ENCODE measurements around the gene LAGE3.

LAGE3 gene

DNA sequence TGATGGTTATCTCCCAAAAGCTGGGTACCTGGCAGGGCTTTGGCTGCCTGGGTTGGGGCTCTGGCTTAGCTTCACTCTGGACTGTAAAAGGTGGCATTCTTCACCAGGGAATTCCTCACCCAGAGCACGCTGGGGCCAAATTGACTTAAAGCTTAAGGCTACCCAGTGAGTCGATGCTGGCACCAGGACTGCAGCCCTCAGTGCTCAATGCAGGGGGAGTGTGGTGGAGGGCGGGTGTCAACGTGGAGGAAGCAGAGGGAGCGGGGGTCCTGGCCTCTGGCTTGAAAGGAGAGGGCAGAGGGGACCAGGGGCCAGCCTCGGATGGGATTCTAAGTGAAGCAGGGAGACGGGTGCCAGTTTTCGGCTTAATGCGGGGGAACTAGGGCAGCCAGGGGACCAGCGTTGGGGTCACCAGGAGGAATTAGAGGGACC, 35.6 kb downstream of the LAGE3 start:
- Histone ChIP-seq H3K9me3 (no peaks in the 10 kb centered on the region), H3K36me3 (peaks cover 16% of the 10 kb centered on the region), H3K4me3 (ENCODE audit: low read depth, low read length) (peak overlapping the region; percentile 44), H3K27me3 (no peaks in the 10 kb centered on the region), H3K4me1 (no peaks in the 10 kb centered on the region; the same call in 1 of the 2 replicates)
- TF ChIP-seq CTCF (IDR thresholded peaks at IDR 0.05; ENCODE audit: low read depth, low read length) = no peak
- DNase-seq = no peak

DNA sequence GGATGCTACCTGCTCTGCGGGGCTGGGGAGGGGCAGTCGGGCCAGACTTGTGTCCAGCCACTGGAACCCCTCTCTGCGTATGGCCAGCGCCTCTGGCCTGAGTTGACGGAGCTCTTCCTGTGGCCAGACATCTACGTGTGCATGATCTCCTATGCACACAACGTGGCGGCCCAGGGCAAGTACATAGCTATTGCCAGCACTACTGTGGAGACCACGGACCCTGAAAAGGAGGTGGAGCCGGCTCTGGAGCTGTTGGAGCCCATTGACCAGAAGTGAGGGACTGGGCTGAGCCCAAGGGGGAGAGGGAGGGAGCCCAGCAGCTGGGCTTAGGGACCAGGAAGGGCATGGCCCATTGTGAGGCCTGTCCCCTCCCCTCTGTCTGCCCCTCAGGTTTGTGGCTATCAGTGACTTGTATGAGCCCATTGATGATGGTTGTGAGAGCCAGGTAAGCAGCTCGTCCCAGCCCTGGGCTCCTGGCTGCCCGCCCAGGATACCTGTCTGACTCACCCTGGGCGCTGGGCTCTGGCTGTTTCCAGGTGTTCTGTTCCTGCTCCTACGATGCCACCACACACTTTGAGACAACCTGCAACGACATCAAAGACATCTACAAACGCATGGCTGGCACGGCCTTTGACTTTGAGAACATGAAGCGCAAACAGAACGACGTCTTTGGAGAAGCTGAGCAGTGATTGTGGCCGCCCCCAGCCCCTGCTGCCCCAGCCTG, 36.9 kb downstream of the LAGE3 start:
- H3K4me3 ChIP-seq (ENCODE audit: low read depth, low read length) = no peak overlapping the region
- no peak for DNase-seq
- no peaks in the 10 kb centered on the region for H3K9me3 ChIP-seq
- H3K27me3 ChIP-seq = no peaks in the 10 kb centered on the region
- no peaks in the 10 kb centered on the region; the same call in 1 of the 2 replicates for H3K4me1 ChIP-seq
- no peak for TF ChIP-seq CTCF (IDR thresholded peaks at IDR 0.05; ENCODE audit: low read depth, low read length)
- peaks cover 19% of the 10 kb centered on the region for H3K36me3 ChIP-seq

- Histone ChIP-seq H3K36me3 (peaks cover 19% of the 10 kb centered on the region), H3K4me1 (no peaks in the 10 kb centered on the region; the same call in 1 of the 2 replicates), H3K9me3 (no peaks in the 10 kb centered on the region), H3K27me3 (no peaks in the 10 kb centered on the region), H3K4me3 (ENCODE audit: low read depth, low read length) (no peak overlapping the region)
- DNase-seq = no peak
- no peak for TF ChIP-seq CTCF (IDR thresholded peaks at IDR 0.05; ENCODE audit: low read depth, low read length)
Measured at GRCh38 chrX:154441564-154441963, 37.5 kb downstream of the LAGE3 start.

DNA sequence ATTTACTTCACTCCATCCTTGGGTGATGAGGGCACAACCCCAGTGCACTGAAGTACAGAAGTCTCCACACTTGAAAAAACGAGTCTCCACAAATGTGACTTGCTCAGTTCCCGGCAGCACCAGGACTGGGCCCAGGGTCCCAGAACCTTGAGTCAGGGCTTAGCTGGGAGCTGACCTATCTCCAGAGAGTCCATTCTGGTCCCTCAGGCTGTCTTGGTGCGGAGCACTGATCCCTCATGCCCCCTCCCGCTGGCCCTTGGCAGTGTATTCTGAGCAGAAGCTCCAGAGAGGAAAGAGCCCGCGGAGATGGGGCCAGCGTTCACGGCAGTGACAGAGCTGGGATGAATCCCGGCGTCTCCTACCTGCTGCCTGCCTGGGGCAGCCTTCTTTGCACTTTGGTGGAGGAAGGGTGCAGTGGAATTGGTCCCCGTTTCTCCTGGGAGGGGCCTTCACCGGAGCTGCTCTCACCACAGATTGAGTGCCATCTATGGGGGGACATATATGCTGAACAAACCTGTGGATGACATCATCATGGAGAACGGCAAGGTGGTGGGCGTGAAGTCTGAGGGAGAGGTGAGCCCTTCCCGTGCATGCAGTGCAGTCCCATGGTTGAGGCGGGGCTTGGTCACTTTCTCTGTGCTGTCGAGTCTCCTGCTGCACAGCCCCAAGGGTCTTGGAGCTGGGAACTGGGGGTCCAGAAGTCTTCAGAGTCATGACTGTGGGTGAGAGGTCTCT, 38.3 kb downstream of the LAGE3 start:
- no peak for TF ChIP-seq CTCF (IDR thresholded peaks at IDR 0.05; ENCODE audit: low read depth, low read length)
- no peak for DNase-seq

GRCh38 chrX:154439841-154440240, 39.2 kb downstream of the LAGE3 start:
- Histone ChIP-seq H3K27me3 (no peaks in the 10 kb centered on the region), H3K4me1 (no peaks in the 10 kb centered on the region; the same call in 1 of the 2 replicates), H3K9me3 (no peaks in the 10 kb centered on the region), H3K4me3 (ENCODE audit: low read depth, low read length) (no peak overlapping the region), H3K36me3 (peaks cover 30% of the 10 kb centered on the region)
- no peak for TF ChIP-seq CTCF (IDR thresholded peaks at IDR 0.05; ENCODE audit: low read depth, low read length)
- no peak for DNase-seq

More for the DNA sequence above, 38.3 kb downstream of the LAGE3 start:
- H3K4me1 ChIP-seq = no peaks in the 10 kb centered on the region; the same call in 1 of the 2 replicates
- no peak overlapping the region for H3K4me3 ChIP-seq (ENCODE audit: low read depth, low read length)
- peaks cover 24% of the 10 kb centered on the region for H3K36me3 ChIP-seq
- H3K9me3 ChIP-seq = no peaks in the 10 kb centered on the region
- no peaks in the 10 kb centered on the region for H3K27me3 ChIP-seq

Measured in BE2C (cell line).